NCI-H2227 treated with DMSO at 0.1 percent for 48 hours (cell line): ENCODE measurements around the gene RHOJ.
A peak's percentile ranks its signal among the peaks of the same experiment; 100 is the strongest.
"Not testable (repeated sequence)": the region's sequence is repeated elsewhere in the genome, so short reads cannot be mapped to it uniquely, and the experiment has no call there.

Experiments used
- DNase-seq: peaks from one replicate; lab custom pipeline; 2025; lab: John Stamatoyannopoulos, UW

RHOJ gene

GRCh38 chr14:63268771-63269170 is 64.5 kb downstream of the RHOJ start:
- no peak for DNase-seq

- DNase-seq, result no peak
Observed at GRCh38 chr14:63269561-63270225, 65.5 kb downstream of the RHOJ start.

- DNase-seq, result no peak
Observed at GRCh38 chr14:63273129-63273528, 68.9 kb downstream of the RHOJ start.

GRCh38 chr14:63273717-63274655 is 69.7 kb downstream of the RHOJ start:
- DNase-seq, result no peak

DNA sequence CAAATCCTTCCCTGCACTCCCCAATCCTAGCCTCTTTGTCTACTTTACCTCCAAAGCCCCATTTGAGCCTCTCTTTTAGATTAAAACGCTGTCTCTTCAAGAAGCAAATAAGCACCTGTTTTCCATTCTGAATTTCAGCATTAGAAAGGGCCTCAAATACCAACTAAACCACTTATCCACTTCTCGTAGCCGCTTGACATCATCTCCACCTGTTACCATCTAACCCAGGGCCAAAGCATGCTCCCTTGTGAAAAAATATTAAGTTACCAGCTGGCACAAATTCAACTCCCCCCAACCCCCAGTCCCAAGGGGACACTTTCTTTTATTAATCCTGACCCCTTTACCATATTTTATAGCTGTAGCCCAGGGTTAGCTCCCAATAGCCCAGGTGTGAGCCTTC is 71.4 kb downstream of the RHOJ start:
- no peak for DNase-seq

DNA sequence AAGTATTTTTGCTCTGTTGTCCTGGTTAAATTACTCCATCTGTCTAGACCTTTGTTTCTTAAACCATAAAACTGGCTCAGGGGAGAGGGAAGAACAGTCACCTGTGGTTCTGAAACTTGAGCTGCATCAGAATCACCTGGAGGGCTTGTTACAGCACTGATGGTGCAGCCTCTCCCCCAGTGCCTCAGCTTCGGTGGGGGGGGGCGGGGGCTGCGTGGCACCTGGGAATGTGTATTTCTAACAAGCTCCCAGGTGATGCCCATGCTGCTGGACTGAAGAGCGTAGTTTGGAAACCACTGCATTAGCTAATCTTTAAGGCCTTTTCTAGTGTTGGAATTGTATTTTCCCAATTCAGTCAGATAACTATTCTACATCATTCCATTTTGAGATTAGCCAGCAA is 71.8 kb downstream of the RHOJ start:
- DNase-seq, result no peak

DNA sequence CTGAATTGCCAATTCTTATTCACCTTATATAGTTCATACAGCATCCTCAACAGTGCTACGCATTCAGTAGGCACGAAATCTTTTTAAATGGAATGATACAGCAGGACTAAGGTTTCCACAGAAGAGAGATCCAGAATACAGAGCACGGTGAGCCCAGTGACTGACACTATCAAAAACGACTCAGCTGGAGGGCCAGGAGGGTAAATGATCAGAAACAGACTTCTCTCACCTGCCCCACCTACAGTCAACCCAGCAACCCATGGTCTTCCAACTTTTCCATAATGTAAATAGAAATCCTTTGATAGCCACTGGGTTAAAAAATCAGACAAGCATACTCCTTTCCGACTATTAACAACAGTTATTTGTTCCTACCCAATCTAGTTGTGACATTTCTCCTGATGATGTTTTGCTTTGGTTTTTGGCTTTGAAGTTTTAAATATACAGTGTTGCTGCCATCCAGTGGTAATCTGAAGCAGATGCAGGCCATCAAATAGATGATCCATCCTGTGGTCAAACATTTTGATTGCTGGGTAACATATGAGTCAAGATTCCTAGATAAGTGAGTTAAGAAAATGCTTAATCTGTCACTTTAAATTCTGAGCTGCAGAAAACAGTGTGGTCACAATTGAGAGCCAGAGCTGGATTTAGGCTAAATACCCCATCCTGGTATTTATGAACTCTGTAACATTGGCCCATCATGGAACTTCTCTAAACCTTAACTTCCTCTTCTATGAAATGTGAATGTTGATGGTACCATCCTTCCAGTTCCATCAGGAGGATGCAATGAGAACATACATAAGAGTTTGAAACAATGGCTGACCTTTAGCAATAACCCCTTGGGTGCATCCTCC is 72.5 kb downstream of the RHOJ start:
- peak; percentile 57 for DNase-seq

DNA sequence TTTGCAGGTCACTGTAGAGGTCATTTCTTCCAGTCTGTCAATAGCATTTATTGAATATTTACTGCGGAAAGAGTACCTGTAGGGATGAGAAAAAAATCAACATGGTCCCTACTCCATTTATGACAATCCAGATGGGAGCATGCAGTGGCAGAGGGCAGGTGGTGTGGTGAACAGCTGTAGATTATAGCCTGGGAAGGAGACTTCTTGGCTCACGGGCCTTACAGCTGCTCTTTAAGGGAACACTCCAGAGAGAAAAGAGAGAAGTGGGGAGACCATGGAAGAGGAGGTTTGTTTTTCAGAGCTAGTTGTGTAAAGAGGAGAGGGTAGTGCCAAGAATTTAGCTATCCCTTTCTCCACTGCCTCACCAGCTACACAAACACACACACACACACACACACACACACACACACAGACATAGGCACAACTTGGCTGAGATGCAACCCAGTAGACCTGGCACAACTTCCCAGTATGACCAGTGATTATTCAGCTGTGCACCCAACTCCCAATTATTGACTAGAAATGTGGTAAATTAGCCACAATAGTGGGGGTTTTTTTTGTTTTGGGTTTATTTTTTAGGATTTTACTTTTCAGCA is 73.4 kb downstream of the RHOJ start:
- DNase-seq, result no peak

- DNase-seq, result not testable (repeated sequence)
Observed at GRCh38 chr14:63279933-63280332, 75.7 kb downstream of the RHOJ start.

DNA sequence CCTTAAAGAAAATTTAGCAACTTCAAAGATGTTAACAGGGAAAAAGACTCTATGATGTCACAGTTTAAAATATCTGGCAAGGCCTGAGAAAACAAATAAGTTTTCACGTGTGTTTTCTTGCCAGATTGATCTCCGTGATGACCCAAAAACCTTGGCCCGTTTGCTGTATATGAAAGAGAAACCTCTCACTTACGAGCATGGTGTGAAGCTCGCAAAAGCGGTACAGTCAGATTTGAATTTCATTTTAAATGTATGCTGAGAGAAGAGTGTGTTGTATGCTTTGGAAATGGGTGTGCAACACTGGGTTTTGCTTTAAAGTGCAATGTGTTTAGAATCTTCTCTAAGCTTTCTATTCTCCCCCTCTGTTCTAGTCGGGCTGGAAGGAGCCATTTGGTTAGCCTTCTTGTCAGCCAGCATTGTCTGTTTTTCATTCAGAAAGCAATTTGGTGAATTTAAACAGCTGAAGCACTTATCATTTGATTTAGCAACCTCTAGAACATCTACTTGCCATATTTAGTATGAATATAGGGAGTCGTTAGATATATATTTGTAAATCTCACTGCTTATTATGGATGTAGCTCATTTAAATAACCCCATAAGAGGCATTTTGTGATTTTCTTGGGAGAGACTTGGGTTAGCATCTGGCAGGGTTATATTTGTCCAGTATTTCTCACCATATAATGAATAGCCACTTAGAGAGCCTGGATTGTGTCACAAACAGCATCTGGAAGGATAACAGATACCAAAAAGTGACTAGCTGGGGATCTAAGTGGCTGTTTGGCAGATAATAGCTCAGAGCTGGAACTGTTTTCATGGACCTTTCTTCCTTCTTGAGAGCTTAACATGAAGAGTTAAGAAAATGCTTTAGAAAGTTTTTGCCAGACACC is 79.0 kb downstream of the RHOJ start:
- no peak for DNase-seq

GRCh38 chr14:63283884-63284248 is 79.6 kb downstream of the RHOJ start:
- no peak for DNase-seq

GRCh38 chr14:63286071-63286470 is 81.8 kb downstream of the RHOJ start:
- DNase-seq, result no peak

- no peak for DNase-seq
Observed at GRCh38 chr14:63287666-63288483, 83.6 kb downstream of the RHOJ start.

DNA sequence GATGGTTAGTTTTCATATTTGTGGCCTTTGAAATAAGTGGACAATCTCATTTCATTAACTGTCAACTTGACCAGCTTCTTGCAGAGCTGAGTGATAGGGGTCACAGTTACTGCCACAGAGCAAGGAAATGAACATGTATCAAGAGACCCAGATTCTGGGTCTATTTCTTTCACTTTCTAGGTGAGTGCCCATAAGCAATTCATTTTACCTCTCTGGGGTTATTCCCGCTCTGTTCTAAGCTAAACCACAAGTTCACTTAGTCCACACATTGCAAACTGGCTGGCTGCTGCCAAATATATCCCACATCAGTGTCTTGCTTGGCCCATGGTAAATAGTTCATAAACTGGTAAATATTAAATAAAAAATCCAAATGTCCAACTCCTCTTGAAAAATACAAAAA is 84.6 kb downstream of the RHOJ start:
- no peak for DNase-seq

GRCh38 chr14:63290741-63291430 is 86.6 kb downstream of the RHOJ start:
- DNase-seq, result no peak

DNA sequence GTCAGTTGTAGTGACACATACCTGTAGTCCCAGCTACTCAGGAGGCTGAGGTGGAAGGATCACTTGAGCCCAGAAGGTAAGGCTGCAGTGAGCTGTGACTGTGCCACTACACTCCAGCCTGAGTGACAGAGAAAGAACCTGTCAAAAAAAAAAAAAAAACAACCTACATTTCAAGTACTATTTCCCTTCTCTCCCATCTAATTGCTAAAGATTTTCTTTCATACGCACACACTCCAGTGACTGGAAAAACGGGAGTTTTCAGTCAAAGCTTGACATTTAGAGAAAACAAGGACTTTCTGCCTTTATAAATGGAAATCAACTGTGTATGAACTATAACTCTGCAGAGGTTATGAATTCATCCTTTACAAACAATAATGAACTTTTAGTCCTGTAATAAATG is 88.6 kb downstream of the RHOJ start:
- no peak for DNase-seq

DNA sequence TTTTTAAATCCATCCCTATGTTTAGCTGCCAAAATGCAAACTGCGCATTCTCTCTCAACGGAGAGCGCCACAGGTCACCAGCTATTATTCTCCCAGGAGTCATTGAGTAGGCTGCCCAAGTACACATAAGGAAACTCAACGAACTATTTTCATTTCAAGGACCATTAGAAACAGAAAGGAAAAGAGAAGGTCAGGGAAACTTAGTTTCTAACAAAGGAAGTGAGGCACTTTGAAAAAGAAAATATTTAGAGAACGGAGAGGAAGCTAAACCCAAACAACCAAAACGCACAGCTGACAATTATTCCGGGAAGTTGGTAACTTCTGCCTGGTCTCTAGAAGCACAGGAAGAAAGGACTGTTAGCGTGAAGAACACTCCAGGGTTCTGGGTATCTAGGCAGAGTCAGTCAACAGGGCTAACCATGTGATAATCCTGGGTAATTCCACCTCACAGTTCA is 91.0 kb downstream of the RHOJ start:
- DNase-seq, result no peak

GRCh38 chr14:63296060-63296563 is 91.9 kb downstream of the RHOJ start:
- no peak for DNase-seq

- no peak for DNase-seq
Observed at GRCh38 chr14:63297372-63298063, 93.3 kb downstream of the RHOJ start.
